DND-41 (cell line): ENCODE measurements around the gene PI4KA.
"Not testable (repeated sequence)": the region's sequence is repeated elsewhere in the genome, so short reads cannot be mapped to it uniquely, and the experiment has no call there.

Source experiments
- EZH2 ChIP-seq: IDR thresholded peaks from 3 replicates; pipeline ENCODE4 v1.6.1; 2012; ENCODE audit warnings: borderline replicate concordance, low read depth, mild to moderate bottlenecking, moderate library complexity, low read length, inconsistent platforms; ENCODE audit not compliant: severe bottlenecking
- TF ChIP-seq, protein P1 (sequence below): IDR thresholded peaks from 2 replicates; pipeline ENCODE4 v1.5.1; 2012; ENCODE audit warnings: borderline replicate concordance, low read length, moderate library complexity, mild to moderate bottlenecking; ENCODE audit not compliant: poor library complexity, severe bottlenecking; ENCODE audit errors: extremely low read depth

DNA sequence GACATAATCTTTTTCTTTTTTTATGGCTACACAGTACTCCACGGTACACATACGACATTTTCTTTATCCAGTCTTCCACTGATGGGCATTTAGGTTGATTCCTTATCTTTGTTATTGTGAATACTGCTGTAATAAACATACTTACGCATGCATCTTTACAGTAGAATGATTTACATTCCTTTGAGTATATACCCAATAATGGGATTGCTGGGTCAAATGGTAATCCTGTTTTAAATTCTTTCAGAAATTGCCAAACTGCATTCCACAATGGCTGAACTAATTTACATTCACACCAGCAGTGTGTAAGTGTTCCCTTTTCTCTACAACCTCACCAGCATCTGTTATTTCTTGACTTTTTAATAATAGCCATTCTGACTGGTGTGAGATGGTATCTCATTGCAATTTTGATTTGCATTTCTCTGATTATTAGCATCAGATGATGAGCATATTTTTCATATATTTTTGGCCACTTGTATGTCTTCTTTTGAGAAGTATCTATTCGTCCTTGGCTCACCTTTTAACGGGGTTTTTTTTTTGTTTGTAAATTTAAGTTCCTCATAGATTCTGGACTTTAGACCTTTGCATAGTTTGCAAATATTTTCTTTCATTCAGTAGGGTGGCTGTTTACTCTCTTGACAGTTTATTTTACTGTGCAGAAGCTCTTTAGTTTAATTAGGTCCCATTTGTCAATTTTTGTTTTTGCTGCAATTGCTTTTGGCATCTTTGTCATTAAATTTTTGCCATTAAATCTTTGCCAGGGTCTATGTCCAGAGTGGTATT lies 32.0 kb downstream of the PI4KA start:
- TF ChIP-seq, protein P1, sequence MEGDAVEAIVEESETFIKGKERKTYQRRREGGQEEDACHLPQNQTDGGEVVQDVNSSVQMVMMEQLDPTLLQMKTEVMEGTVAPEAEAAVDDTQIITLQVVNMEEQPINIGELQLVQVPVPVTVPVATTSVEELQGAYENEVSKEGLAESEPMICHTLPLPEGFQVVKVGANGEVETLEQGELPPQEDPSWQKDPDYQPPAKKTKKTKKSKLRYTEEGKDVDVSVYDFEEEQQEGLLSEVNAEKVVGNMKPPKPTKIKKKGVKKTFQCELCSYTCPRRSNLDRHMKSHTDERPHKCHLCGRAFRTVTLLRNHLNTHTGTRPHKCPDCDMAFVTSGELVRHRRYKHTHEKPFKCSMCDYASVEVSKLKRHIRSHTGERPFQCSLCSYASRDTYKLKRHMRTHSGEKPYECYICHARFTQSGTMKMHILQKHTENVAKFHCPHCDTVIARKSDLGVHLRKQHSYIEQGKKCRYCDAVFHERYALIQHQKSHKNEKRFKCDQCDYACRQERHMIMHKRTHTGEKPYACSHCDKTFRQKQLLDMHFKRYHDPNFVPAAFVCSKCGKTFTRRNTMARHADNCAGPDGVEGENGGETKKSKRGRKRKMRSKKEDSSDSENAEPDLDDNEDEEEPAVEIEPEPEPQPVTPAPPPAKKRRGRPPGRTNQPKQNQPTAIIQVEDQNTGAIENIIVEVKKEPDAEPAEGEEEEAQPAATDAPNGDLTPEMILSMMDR = not testable (repeated sequence)
- not testable (repeated sequence) for TF ChIP-seq EZH2
